Erythroblast (primary cell): ENCODE measurements around the gene GPRC5D.

Source experiments
- GATA1 ChIP-seq: IDR thresholded peaks from 2 replicates; pipeline ENCODE4 v1.6.1; 2011; ENCODE audit warnings: low read depth, mild to moderate bottlenecking, control low read depth, low read length, moderate library complexity
- POLR2A ChIP-seq: IDR thresholded peaks from 2 replicates; pipeline ENCODE4 v1.6.1; 2011; ENCODE audit warnings: mild to moderate bottlenecking, low read length

GRCh38 chr12:13000925-13001774 is 49.2 kb upstream of the GPRC5D start:
- TF ChIP-seq POLR2A: no peak
- no peak for TF ChIP-seq GATA1
